Chondrocyte (in vitro differentiated cells): ENCODE data around the gene CREB3L2. TPM values are rescaled to one million over a fixed set of nuclear protein-coding genes. Genes with fewer than 3 reads are reported as not detected.

ENCODE experiments used
- DNase-seq: peaks from one replicate; pipeline ENCODE4 v3.0.0; 2021; ENCODE audit warnings: mixed read lengths, low spot score
- H3K27ac Mint-ChIP-seq: one replicate; pipeline ENCODE4 v1.8.0; 2021; ENCODE audit warnings: mild to moderate bottlenecking, moderate library complexity, mixed read lengths; ENCODE audit not compliant: unreplicated experiment
- H3K27me3 Mint-ChIP-seq: 2 replicates; pipeline ENCODE4 v1.8.0; 2021; ENCODE audit warnings: low read depth, mixed read lengths
- H3K36me3 Mint-ChIP-seq: 2 replicates; pipeline ENCODE4 v1.8.0; 2021; ENCODE audit warnings: low read depth, mixed read lengths
- H3K4me1 Mint-ChIP-seq: 2 replicates; pipeline ENCODE4 v1.8.0; 2021; ENCODE audit warnings: low read depth, mild to moderate bottlenecking, mixed read lengths
- H3K4me3 Mint-ChIP-seq: one replicate; pipeline ENCODE4 v1.8.0; 2021; ENCODE audit warnings: mild to moderate bottlenecking, moderate library complexity, mixed read lengths; ENCODE audit not compliant: unreplicated experiment
- H3K9me3 Mint-ChIP-seq: 2 replicates; pipeline ENCODE4 v1.8.0; 2021; ENCODE audit warnings: low read depth, mixed read lengths
- total RNA-seq: library from RNA; stranded (reverse); gene quantifications from 3 replicates; pipeline ENCODE4 v1.2.1, GENCODE V29; 2021
- TF ChIP-seq, protein P1 (sequence below): fragments of 200-600 bp; sonication (generic); IDR thresholded peaks from 2 replicates; pipeline ENCODE4 v1.5.0; 2021; ENCODE audit warnings: antibody characterized with exemption, mild to moderate bottlenecking, moderate library complexity

The CREB3L2 gene
- total RNA-seq, 1 donor from 2014 or later = 217 TPM

- TF ChIP-seq, protein P1, sequence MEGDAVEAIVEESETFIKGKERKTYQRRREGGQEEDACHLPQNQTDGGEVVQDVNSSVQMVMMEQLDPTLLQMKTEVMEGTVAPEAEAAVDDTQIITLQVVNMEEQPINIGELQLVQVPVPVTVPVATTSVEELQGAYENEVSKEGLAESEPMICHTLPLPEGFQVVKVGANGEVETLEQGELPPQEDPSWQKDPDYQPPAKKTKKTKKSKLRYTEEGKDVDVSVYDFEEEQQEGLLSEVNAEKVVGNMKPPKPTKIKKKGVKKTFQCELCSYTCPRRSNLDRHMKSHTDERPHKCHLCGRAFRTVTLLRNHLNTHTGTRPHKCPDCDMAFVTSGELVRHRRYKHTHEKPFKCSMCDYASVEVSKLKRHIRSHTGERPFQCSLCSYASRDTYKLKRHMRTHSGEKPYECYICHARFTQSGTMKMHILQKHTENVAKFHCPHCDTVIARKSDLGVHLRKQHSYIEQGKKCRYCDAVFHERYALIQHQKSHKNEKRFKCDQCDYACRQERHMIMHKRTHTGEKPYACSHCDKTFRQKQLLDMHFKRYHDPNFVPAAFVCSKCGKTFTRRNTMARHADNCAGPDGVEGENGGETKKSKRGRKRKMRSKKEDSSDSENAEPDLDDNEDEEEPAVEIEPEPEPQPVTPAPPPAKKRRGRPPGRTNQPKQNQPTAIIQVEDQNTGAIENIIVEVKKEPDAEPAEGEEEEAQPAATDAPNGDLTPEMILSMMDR = no peak
- Mint-ChIP-seq H3K9me3 (no peaks in the 10 kb centered on the region), H3K27me3 (peaks cover 4% of the 10 kb centered on the region), H3K27ac (no peak overlapping the region), H3K4me1 (no peaks in the 10 kb centered on the region), H3K4me3 (no peak overlapping the region), H3K36me3 (no peaks in the 10 kb centered on the region)
- no peak for DNase-seq
Observed at GRCh38 chr7:138024343-138024691, 22.4 kb upstream of the CREB3L2 start.

DNA sequence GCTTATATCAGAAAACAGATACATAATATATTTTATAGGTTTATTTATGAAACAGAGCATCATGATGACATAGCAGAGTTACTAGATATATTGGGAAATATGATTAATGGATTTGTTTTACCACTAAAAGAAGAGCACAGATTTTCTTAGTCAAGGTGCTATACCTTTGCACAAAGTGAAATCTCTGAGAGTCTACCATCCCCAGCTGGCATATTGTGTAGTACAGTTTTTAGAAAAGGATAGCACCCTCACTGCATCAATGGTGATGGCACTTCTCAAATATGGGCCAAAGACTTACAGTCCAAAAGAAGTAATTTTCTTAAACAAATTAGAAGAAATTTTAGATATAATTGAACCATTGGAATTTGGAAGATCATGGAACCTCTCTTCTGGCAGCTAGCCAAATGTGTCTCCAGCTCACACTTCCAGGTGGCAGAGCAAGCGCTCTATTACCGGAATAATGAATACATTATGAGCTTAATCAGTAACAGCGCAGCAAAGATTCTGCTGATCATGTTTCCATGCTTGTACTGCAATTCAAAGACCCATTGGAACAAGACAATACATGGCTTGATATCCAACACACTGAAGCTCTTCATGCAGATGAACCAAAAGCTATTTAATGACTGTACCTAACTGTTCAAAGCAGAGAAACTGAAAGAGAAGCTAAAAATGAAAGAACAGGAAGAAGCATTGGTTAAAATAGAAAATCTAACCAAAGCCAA lies 21.9 kb upstream of the CREB3L2 start:
- H3K27ac Mint-ChIP-seq = no peak overlapping the region
- H3K9me3 Mint-ChIP-seq = no peaks in the 10 kb centered on the region
- DNase-seq = no peak
- no peaks in the 10 kb centered on the region for H3K36me3 Mint-ChIP-seq
- H3K27me3 Mint-ChIP-seq = peaks cover 4% of the 10 kb centered on the region
- H3K4me3 Mint-ChIP-seq = no peak overlapping the region
- TF ChIP-seq, protein P1 = no peak
- H3K4me1 Mint-ChIP-seq = no peaks in the 10 kb centered on the region

DNA sequence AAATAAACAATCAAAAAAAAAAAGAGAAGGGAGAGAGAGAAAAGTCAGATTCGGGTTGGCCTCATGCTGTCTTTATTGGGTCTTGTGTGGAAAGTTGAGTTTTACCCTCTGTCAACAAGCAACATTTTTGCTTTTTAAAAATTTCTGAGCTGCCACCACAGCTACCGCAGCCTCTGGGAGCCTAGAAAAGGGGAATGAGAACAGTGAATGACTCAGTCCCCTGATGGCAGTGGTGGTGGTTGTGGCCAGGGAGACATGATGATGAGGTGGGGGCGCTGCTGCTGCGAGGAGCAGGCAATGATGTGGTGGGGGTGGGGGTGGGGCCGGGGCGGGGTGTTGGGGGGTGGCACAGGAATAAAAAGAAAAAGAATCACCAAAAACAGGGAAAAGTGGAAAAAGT lies 20.0 kb upstream of the CREB3L2 start:
- no peak overlapping the region for H3K27ac Mint-ChIP-seq
- no peaks in the 10 kb centered on the region for H3K36me3 Mint-ChIP-seq
- no peaks in the 10 kb centered on the region for H3K4me1 Mint-ChIP-seq
- no peak overlapping the region for H3K4me3 Mint-ChIP-seq
- no peaks in the 10 kb centered on the region for H3K9me3 Mint-ChIP-seq
- TF ChIP-seq, protein P1 = no peak
- peaks cover 2% of the 10 kb centered on the region for H3K27me3 Mint-ChIP-seq
- DNase-seq = no peak

- Mint-ChIP-seq H3K36me3 (no peaks in the 10 kb centered on the region), H3K4me1 (no peaks in the 10 kb centered on the region), H3K9me3 (no peaks in the 10 kb centered on the region), H3K27ac (no peak overlapping the region), H3K4me3 (no peak overlapping the region), H3K27me3 (no peaks in the 10 kb centered on the region)
- TF ChIP-seq, protein P1 = no peak
- DNase-seq = no peak
Observed at GRCh38 chr7:138017992-138018391, 16.1 kb upstream of the CREB3L2 start.

DNA sequence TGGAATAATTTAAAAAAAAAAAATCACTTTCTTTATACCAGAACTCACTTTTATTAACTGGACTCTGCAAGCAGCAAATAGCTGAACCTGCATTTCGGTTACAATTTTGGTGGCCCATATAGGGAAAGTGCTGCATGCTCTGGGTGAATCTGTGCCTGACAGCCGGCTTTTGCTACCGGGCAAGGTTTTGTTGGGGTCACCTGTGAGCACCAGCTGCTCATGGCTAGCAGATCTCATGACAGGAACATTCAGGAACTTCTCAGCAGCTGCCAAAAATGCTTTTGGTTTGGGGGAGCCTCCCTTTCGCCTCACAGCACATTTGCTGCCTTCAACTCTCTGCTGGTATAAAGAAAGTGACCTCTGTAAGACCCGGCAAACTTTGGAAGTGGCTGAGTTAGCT lies 13.2 kb upstream of the CREB3L2 start:
- H3K27ac Mint-ChIP-seq = no peak overlapping the region

More for the DNA sequence above, 13.2 kb upstream of the CREB3L2 start:
- TF ChIP-seq, protein P1 = no peak
- no peak overlapping the region for H3K4me3 Mint-ChIP-seq
- H3K27me3 Mint-ChIP-seq = no peaks in the 10 kb centered on the region
- no peaks in the 10 kb centered on the region for H3K4me1 Mint-ChIP-seq
- no peak for DNase-seq
- no peaks in the 10 kb centered on the region for H3K9me3 Mint-ChIP-seq
- H3K36me3 Mint-ChIP-seq = no peaks in the 10 kb centered on the region
